Measurements from ENCODE around the gene SEMA4D.
"Not testable (repeated sequence)": the region's sequence is repeated elsewhere in the genome, so short reads cannot be mapped to it uniquely, and the experiment has no call there.

The SEMA4D gene

DNA sequence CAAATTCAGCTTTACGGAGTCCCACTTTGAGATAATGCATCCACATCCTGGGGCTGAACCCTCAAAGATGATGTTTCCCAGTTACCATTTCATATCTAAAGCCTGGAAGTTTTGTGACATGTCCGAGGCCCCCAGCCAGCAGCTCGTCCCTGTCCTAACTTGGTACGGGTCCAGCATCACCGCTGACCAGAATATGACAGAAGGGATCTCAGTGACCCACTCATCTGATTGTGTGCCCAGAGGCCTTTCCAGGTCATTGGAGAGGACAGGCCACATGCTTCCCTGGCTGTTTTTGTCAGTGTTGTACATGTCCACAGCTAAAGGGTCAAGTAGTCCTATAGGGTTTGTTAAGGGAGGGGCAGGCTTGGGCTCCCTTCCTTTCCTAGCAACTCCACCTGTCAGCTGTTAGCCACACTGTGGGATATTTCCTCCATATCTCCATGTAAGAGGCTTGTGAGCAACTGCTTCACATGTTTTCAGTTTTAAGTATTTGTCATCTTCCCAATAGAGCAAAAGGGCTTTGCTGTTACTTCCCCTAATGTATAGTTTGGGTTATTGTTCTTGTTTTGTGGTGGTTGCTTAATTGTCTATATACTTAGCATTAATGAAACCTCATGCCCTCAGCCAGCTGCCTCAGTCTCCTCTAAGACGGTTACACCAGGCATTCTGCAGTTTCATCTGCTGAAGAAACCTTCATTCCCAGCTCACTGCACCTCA is 146.2 kb downstream of the SEMA4D start:
- FAIRE-seq, result no peak
- TF ChIP-seq CTCF (IDR thresholded peaks at IDR 0.05; ENCODE audit: insufficient read depth, missing control alignments), result no peak
- DNase-seq (ENCODE audit: insufficient read length, low spot score), result no peak

- DNase-seq (ENCODE audit: insufficient read length, low spot score) (no peak), FAIRE-seq (no peak)
- no peak for TF ChIP-seq CTCF (IDR thresholded peaks at IDR 0.05; ENCODE audit: insufficient read depth, missing control alignments)
Observed at GRCh38 chr9:89350988-89351557, 146.8 kb downstream of the SEMA4D start.

- TF ChIP-seq CTCF (IDR thresholded peaks at IDR 0.05; ENCODE audit: insufficient read depth, missing control alignments), result no peak
- FAIRE-seq (no peak), DNase-seq (ENCODE audit: insufficient read length, low spot score) (no peak)
Observed at GRCh38 chr9:89349607-89350006, 148.3 kb downstream of the SEMA4D start.

GRCh38 chr9:89347651-89348050 is 150.3 kb downstream of the SEMA4D start:
- DNase-seq (ENCODE audit: insufficient read length, low spot score) (no peak), FAIRE-seq (no peak)
- TF ChIP-seq CTCF (IDR thresholded peaks at IDR 0.05; ENCODE audit: insufficient read depth, missing control alignments), result no peak

GRCh38 chr9:89346696-89347095 is 151.2 kb downstream of the SEMA4D start:
- FAIRE-seq, result no peak
- TF ChIP-seq CTCF (IDR thresholded peaks at IDR 0.05; ENCODE audit: insufficient read depth, missing control alignments), result no peak
- DNase-seq (ENCODE audit: insufficient read length, low spot score), result no peak

- no peak for FAIRE-seq
- no peak for DNase-seq (ENCODE audit: insufficient read length, low spot score)
- TF ChIP-seq CTCF (IDR thresholded peaks at IDR 0.05; ENCODE audit: insufficient read depth, missing control alignments), result no peak
Observed at GRCh38 chr9:89345476-89345875, 152.4 kb downstream of the SEMA4D start.

DNA sequence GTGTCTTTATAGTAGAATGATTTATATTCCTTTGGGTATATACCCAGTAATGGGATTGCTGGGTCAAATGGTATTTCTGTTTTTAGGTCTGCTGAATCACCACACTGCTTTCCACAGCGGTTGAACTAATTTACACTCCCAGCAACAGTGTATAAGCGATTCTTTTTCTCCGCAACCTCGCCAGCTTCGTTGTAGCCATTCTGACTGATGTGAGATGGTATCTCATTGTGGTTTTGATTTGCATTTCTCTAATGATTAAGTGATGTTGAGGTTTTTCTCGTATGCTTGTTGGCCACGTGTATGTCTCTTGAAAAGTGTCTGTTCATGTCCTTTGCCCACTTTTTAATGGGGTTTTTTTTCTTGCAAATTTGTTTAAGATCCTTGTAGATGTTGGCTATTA is 154.1 kb downstream of the SEMA4D start:
- not testable (repeated sequence) for DNase-seq (ENCODE audit: insufficient read length, low spot score); FAIRE-seq

Measured in D721Med (cell line).